Measurements from ENCODE around the gene TIMP1.

TIMP1 gene

GRCh38 chrX:47612418-47612817, 30.2 kb downstream of the TIMP1 start:
- Histone ChIP-seq H3K27me3 (ENCODE audit: control insufficient read depth, insufficient read depth, low read length) (no peaks in the 10 kb centered on the region), H3K36me3 (ENCODE audit: control insufficient read depth, insufficient read depth, low read length) (no peaks in the 10 kb centered on the region), H3K9me3 (ENCODE audit: control insufficient read depth, low read length) (no peaks in the 10 kb centered on the region), H3K4me3 (ENCODE audit: low read length) (no peak overlapping the region), H3K9ac (ENCODE audit: low read length) (no peak overlapping the region), H3K4me1 (ENCODE audit: control insufficient read depth, insufficient read depth, low read length) (no peaks in the 10 kb centered on the region)

- Histone ChIP-seq H3K9ac (ENCODE audit: low read length) (no peak overlapping the region), H3K27me3 (ENCODE audit: control insufficient read depth, insufficient read depth, low read length) (no peaks in the 10 kb centered on the region), H3K4me3 (ENCODE audit: low read length) (no peak overlapping the region), H3K9me3 (ENCODE audit: control insufficient read depth, low read length) (no peaks in the 10 kb centered on the region), H3K4me1 (ENCODE audit: control insufficient read depth, insufficient read depth, low read length) (no peaks in the 10 kb centered on the region), H3K36me3 (ENCODE audit: control insufficient read depth, insufficient read depth, low read length) (no peaks in the 10 kb centered on the region)
Measured at GRCh38 chrX:47613082-47613481, 30.8 kb downstream of the TIMP1 start.

GRCh38 chrX:47614618-47615017, 32.4 kb downstream of the TIMP1 start:
- Histone ChIP-seq H3K9me3 (ENCODE audit: control insufficient read depth, low read length) (no peaks in the 10 kb centered on the region), H3K4me1 (ENCODE audit: control insufficient read depth, insufficient read depth, low read length) (no peaks in the 10 kb centered on the region), H3K9ac (ENCODE audit: low read length) (no peak overlapping the region), H3K4me3 (ENCODE audit: low read length) (no peak overlapping the region), H3K36me3 (ENCODE audit: control insufficient read depth, insufficient read depth, low read length) (no peaks in the 10 kb centered on the region), H3K27me3 (ENCODE audit: control insufficient read depth, insufficient read depth, low read length) (no peaks in the 10 kb centered on the region)

- Histone ChIP-seq H3K36me3 (ENCODE audit: control insufficient read depth, insufficient read depth, low read length) (no peaks in the 10 kb centered on the region), H3K4me3 (ENCODE audit: low read length) (no peak overlapping the region), H3K9me3 (ENCODE audit: control insufficient read depth, low read length) (no peaks in the 10 kb centered on the region), H3K4me1 (ENCODE audit: control insufficient read depth, insufficient read depth, low read length) (no peaks in the 10 kb centered on the region), H3K9ac (ENCODE audit: low read length) (no peak overlapping the region), H3K27me3 (ENCODE audit: control insufficient read depth, insufficient read depth, low read length) (peaks cover 8% of the 10 kb centered on the region)
Measured at GRCh38 chrX:47618923-47619485, 36.8 kb downstream of the TIMP1 start.

GRCh38 chrX:47619486-47620302, 37.5 kb downstream of the TIMP1 start, which contains the start of gene SYN1:
TSS of gene SYN1 (minus strand) at chrX:47619857. CDS start at chrX:47619728, 129 bp downstream.
- Histone ChIP-seq H3K4me3 (ENCODE audit: low read length) (no peak within 1 kb of the TSS), H3K9me3 (ENCODE audit: control insufficient read depth, low read length) (no peaks in the 10 kb centered on the region), H3K9ac (ENCODE audit: low read length) (no peak within 1 kb of the TSS), H3K27me3 (ENCODE audit: control insufficient read depth, insufficient read depth, low read length) (peaks cover 10% of the 10 kb centered on the region), H3K4me1 (ENCODE audit: control insufficient read depth, insufficient read depth, low read length) (no peaks in the 10 kb centered on the region), H3K36me3 (ENCODE audit: control insufficient read depth, insufficient read depth, low read length) (no peaks in the 10 kb centered on the region)

GRCh38 chrX:47620303-47620685, 38.1 kb downstream of the TIMP1 start:
- no peak overlapping the region for H3K4me3 ChIP-seq (ENCODE audit: low read length)
- no peaks in the 10 kb centered on the region for H3K9me3 ChIP-seq (ENCODE audit: control insufficient read depth, low read length)
- no peak overlapping the region for H3K9ac ChIP-seq (ENCODE audit: low read length)
- H3K27me3 ChIP-seq (ENCODE audit: control insufficient read depth, insufficient read depth, low read length), result peaks cover 10% of the 10 kb centered on the region
- H3K4me1 ChIP-seq (ENCODE audit: control insufficient read depth, insufficient read depth, low read length), result no peaks in the 10 kb centered on the region
- H3K36me3 ChIP-seq (ENCODE audit: control insufficient read depth, insufficient read depth, low read length), result no peaks in the 10 kb centered on the region

GRCh38 chrX:47621851-47622250, 39.6 kb downstream of the TIMP1 start:
- H3K4me3 ChIP-seq (ENCODE audit: low read length), result no peak overlapping the region
- no peak overlapping the region for H3K9ac ChIP-seq (ENCODE audit: low read length)
- no peaks in the 10 kb centered on the region for H3K4me1 ChIP-seq (ENCODE audit: control insufficient read depth, insufficient read depth, low read length)
- no peaks in the 10 kb centered on the region for H3K9me3 ChIP-seq (ENCODE audit: control insufficient read depth, low read length)
- H3K27me3 ChIP-seq (ENCODE audit: control insufficient read depth, insufficient read depth, low read length), result peaks cover 10% of the 10 kb centered on the region
- no peaks in the 10 kb centered on the region for H3K36me3 ChIP-seq (ENCODE audit: control insufficient read depth, insufficient read depth, low read length)

GRCh38 chrX:47623540-47624027, 41.3 kb downstream of the TIMP1 start:
- no peak overlapping the region for H3K4me3 ChIP-seq (ENCODE audit: low read length)
- no peaks in the 10 kb centered on the region for H3K36me3 ChIP-seq (ENCODE audit: control insufficient read depth, insufficient read depth, low read length)
- no peak overlapping the region for H3K9ac ChIP-seq (ENCODE audit: low read length)
- no peaks in the 10 kb centered on the region for H3K4me1 ChIP-seq (ENCODE audit: control insufficient read depth, insufficient read depth, low read length)
- H3K27me3 ChIP-seq (ENCODE audit: control insufficient read depth, insufficient read depth, low read length), result peaks cover 10% of the 10 kb centered on the region
- no peaks in the 10 kb centered on the region for H3K9me3 ChIP-seq (ENCODE audit: control insufficient read depth, low read length)

GRCh38 chrX:47625365-47625764, 43.1 kb downstream of the TIMP1 start:
- H3K36me3 ChIP-seq (ENCODE audit: control insufficient read depth, insufficient read depth, low read length), result no peaks in the 10 kb centered on the region
- H3K27me3 ChIP-seq (ENCODE audit: control insufficient read depth, insufficient read depth, low read length), result peaks cover 10% of the 10 kb centered on the region
- no peak overlapping the region for H3K9ac ChIP-seq (ENCODE audit: low read length)

GRCh38 chrX:47628982-47629381, 46.7 kb downstream of the TIMP1 start:
- Histone ChIP-seq H3K9me3 (ENCODE audit: control insufficient read depth, low read length) (no peaks in the 10 kb centered on the region), H3K4me1 (ENCODE audit: control insufficient read depth, insufficient read depth, low read length) (no peaks in the 10 kb centered on the region), H3K4me3 (ENCODE audit: low read length) (no peak overlapping the region), H3K9ac (ENCODE audit: low read length) (no peak overlapping the region), H3K36me3 (ENCODE audit: control insufficient read depth, insufficient read depth, low read length) (no peaks in the 10 kb centered on the region), H3K27me3 (ENCODE audit: control insufficient read depth, insufficient read depth, low read length) (peaks cover 2% of the 10 kb centered on the region)

More at GRCh38 chrX:47625365-47625764, 43.1 kb downstream of the TIMP1 start:
- H3K4me1 ChIP-seq (ENCODE audit: control insufficient read depth, insufficient read depth, low read length), result no peaks in the 10 kb centered on the region
- no peak overlapping the region for H3K4me3 ChIP-seq (ENCODE audit: low read length)
- no peaks in the 10 kb centered on the region for H3K9me3 ChIP-seq (ENCODE audit: control insufficient read depth, low read length)

- H3K27me3 ChIP-seq (ENCODE audit: control insufficient read depth, insufficient read depth, low read length), result no peaks in the 10 kb centered on the region
- no peaks in the 10 kb centered on the region for H3K9me3 ChIP-seq (ENCODE audit: control insufficient read depth, low read length)
- H3K4me1 ChIP-seq (ENCODE audit: control insufficient read depth, insufficient read depth, low read length), result no peaks in the 10 kb centered on the region
- no peak within 1 kb of the TSS for H3K4me3 ChIP-seq (ENCODE audit: low read length)
- no peak within 1 kb of the TSS for H3K9ac ChIP-seq (ENCODE audit: low read length)
- no peaks in the 10 kb centered on the region for H3K36me3 ChIP-seq (ENCODE audit: control insufficient read depth, insufficient read depth, low read length)
Measured at GRCh38 chrX:47629419-47630200, 47.4 kb downstream of the TIMP1 start, which contains the start of gene CFP. TSS of gene CFP (minus strand) at chrX:47629930. CDS start at chrX:47629844, 86 bp downstream.

- H3K9me3 ChIP-seq (ENCODE audit: control insufficient read depth, low read length), result no peaks in the 10 kb centered on the region
- H3K9ac ChIP-seq (ENCODE audit: low read length), result no peak overlapping the region
- no peaks in the 10 kb centered on the region for H3K27me3 ChIP-seq (ENCODE audit: control insufficient read depth, insufficient read depth, low read length)
- H3K36me3 ChIP-seq (ENCODE audit: control insufficient read depth, insufficient read depth, low read length), result no peaks in the 10 kb centered on the region
- no peak overlapping the region for H3K4me3 ChIP-seq (ENCODE audit: low read length)
- H3K4me1 ChIP-seq (ENCODE audit: control insufficient read depth, insufficient read depth, low read length), result no peaks in the 10 kb centered on the region
Measured at GRCh38 chrX:47631676-47632075, 49.4 kb downstream of the TIMP1 start.

All from mucosa of stomach (tissue), 1 donor.